K562 (cell line): ENCODE results near the gene GIGYF2. TPM values are rescaled to one million over a fixed set of nuclear protein-coding genes. Genes with fewer than 3 reads are reported as not detected.
"Not testable (repeated sequence)": the region's sequence is repeated elsewhere in the genome, so short reads cannot be mapped to it uniquely, and the experiment has no call there.

Experiments used
- ATAC-seq: fragments of 200-7000 bp; cut with Tn5 transposase; 3 replicates; pipeline ENCODE4 v1.9.1; 2020; ENCODE audit warnings: moderate library complexity
- BruUV-seq: library from RNA; stranded (reverse); fragments of 400-500 nt; replicated peaks from 2 replicates; lab custom pipeline; 2021; lab: Mats Ljungman, UMichigan
- CTCF ChIA-PET: fragments of 300-600 bp; formaldehyde crosslinking; extraction: SDS; loops from one replicate; lab custom pipeline; 2021; ENCODE audit warnings: low intra/inter-chr PET ratio; lab: Yijun Ruan, JAX
- POLR2A ChIA-PET: fragments of 300-600, 350-650 bp; sonication (Branson Sonifier 250); formaldehyde crosslinking; extraction: SDS; loops from one replicate; lab custom pipeline; 2021; ENCODE audit warnings: antibody characterized with exemption, inconsistent platforms; lab: Yijun Ruan, JAX
- DNase-seq, 4 experiments: peaks; one replicate each; pipeline versions ENCODE4 v3.0.0 to v3.0.0-alpha.2; 2011 to 2018; ENCODE audit warnings: low spot score in 3 of 4, mixed read lengths in 3 of 4; ENCODE audit errors: extremely low read depth in 1 of 4
- FAIRE-seq: peaks from 2 replicates; lab custom pipeline; 2011; peaks lifted over from hg19 to GRCh38; lab: Jason Lieb, UNC
- H2AFZ ChIP-seq: 2 replicates; pipeline ENCODE4 v1.6.0; 2011; ENCODE audit warnings: low read depth, low read length, control low read depth, inconsistent platforms
- H3K27ac ChIP-seq: fragments of 200-600 bp; 3 replicates; pipeline ENCODE4 v1.8.0; 2011; ENCODE audit warnings: low read depth, mild to moderate bottlenecking, control low read depth, inconsistent platforms, low read length, moderate library complexity, mixed read lengths; ENCODE audit errors: extremely low read depth
- H3K27me3 ChIP-seq, 2 experiments: fragments of 300-600 bp in 1 of 2; 2 replicates in 1 of 2; 3 replicates in 1 of 2; pipeline versions ENCODE4 v1.6.0 to v1.8.0; 2011; ENCODE audit warnings: inconsistent platforms in 2 of 2, low read length in 2 of 2, mild to moderate bottlenecking in 1 of 2, mixed read lengths in 1 of 2, moderate library complexity in 1 of 2; ENCODE audit not compliant: control insufficient read depth in 2 of 2, insufficient read depth in 2 of 2
- H3K36me3 ChIP-seq: fragments of 300-600 bp; 3 replicates; pipeline ENCODE4 v1.8.0; 2011; ENCODE audit warnings: mild to moderate bottlenecking, low read length, inconsistent platforms; ENCODE audit not compliant: control insufficient read depth, insufficient read depth
- H3K4me1 ChIP-seq, 2 experiments: fragments of 200-600 bp in 1 of 2; replicated peaks in 1 of 2; 2 replicates in 1 of 2; 3 replicates in 1 of 2; pipeline versions ENCODE4 v1.5.1 to v1.8.0; 2011; ENCODE audit warnings: inconsistent platforms in 2 of 2, low read length in 2 of 2, mild to moderate bottlenecking in 1 of 2, mixed read lengths in 1 of 2, moderate library complexity in 1 of 2; ENCODE audit not compliant: control insufficient read depth in 2 of 2, insufficient read depth in 2 of 2
- H3K4me2 ChIP-seq: 2 replicates; pipeline ENCODE4 v1.6.1; 2011; ENCODE audit warnings: low read length, control low read depth, inconsistent platforms, mixed read lengths; ENCODE audit not compliant: insufficient read depth
- H3K4me3 ChIP-seq: fragments of 200-600 bp; sonication (generic), shearing (Covaris generic); 2 replicates; pipeline ENCODE4 v1.5.1; 2016; ENCODE audit warnings: control low read depth, inconsistent platforms
- H3K79me2 ChIP-seq: fragments of 200-600 bp; 3 replicates; pipeline ENCODE4 v1.8.0; 2011; ENCODE audit warnings: low read length, inconsistent platforms; ENCODE audit not compliant: control insufficient read depth, insufficient read depth
- H3K9ac ChIP-seq, 2 experiments: 2 replicates each; pipeline versions ENCODE4 v1.6.0 to v1.6.1; 2011; ENCODE audit warnings: low read depth in 2 of 2, low read length in 2 of 2, control low read depth in 1 of 2, inconsistent platforms in 1 of 2, mild to moderate bottlenecking in 1 of 2, mixed read lengths in 1 of 2; ENCODE audit not compliant: insufficient read depth in 1 of 2
- H3K9me1 ChIP-seq: one replicate; pipeline ENCODE4 v1.6.0; 2011; ENCODE audit warnings: inconsistent platforms, mild to moderate bottlenecking, low read length, moderate library complexity; ENCODE audit not compliant: control insufficient read depth, insufficient read depth
- H3K9me3 ChIP-seq: replicated peaks from 2 replicates; pipeline ENCODE4 v1.5.1; 2011; ENCODE audit warnings: low read depth, low read length, inconsistent platforms; ENCODE audit not compliant: control insufficient read depth, insufficient read depth
- H4K20me1 ChIP-seq: replicated peaks from 2 replicates; pipeline ENCODE4 v1.6.1; 2011; ENCODE audit warnings: low read length, inconsistent platforms, mixed read lengths; ENCODE audit not compliant: control insufficient read depth, insufficient read depth
- MAFF ChIP-seq: IDR thresholded peaks from 2 replicates; pipeline ENCODE4 v1.6.1; 2012; ENCODE audit warnings: low read length, improper control_type of control experiment
- ZBTB12 ChIP-seq: fragments of 250-450 bp; sonication (Bioruptor Pico); IDR thresholded peaks from 2 replicates; pipeline ENCODE4 v1.4.0; 2020
- WGBS: fragments of 100-300 bp; shearing (Covaris generic); methylation state at CpG from one replicate; pipeline ENCODE4 v1.1.6; 2016; ENCODE audit warnings: low coverage, mixed read lengths; ENCODE audit not compliant: insufficient coverage; ENCODE audit errors: missing lambda C conversion rate; 5-methylcytosine and 5-hydroxymethylcytosine counted together
- in situ Hi-C: fragments of 300-500 bp; cut with MboI; formaldehyde crosslinking; loops from 4 replicates; pipeline ENCODE4 v1.15.0; 2018; ENCODE audit warnings: inconsistent platforms, mixed read lengths
- intact Hi-C: fragments of 100-400 bp; cut with micrococcal nuclease; formaldehyde crosslinking; loops from 2 replicates; pipeline ENCODE4 v1.14.2; 2022
- polyA plus RNA-seq, 8 experiments: library from polyadenylated mRNA; depleted of rRNA in 4 of 8; stranded (reverse) in 5 of 8; unstranded in 3 of 8; fragments of >200 nt; fragmentation: Nextera tagmentation in 2 of 8; fragmentation: Illumina TruSeq in 1 of 8; extraction: Ambion mirVana in 2 of 8; extraction: Trizol in 1 of 8; gene quantifications; 2 replicates each; pipeline versions ENCODE4 v1.2.1 to v1.2.3, GENCODE V29; 2011 to 2014; ENCODE audit warnings: inconsistent platforms in 1 of 8, missing spikeins in 1 of 8
- small RNA-seq: library from RNA; depleted of rRNA; stranded (forward); fragments of <200 nt; gene quantifications from one replicate; pipeline ENCODE3, GENCODE V24; 2014
- total RNA-seq, 7 experiments: library from RNA; depleted of rRNA in 6 of 7; stranded (reverse); fragments of >200 nt in 6 of 7; fragmentation: Illumina TruSeq in 2 of 7; extraction: Trizol in 2 of 7; gene quantifications; 2 replicates each; pipeline versions ENCODE4 v1.2.1 to v1.2.3, GENCODE V29; 2011 to 2021; ENCODE audit warnings: low replicate concordance in 1 of 7

Gene GIGYF2
- total and polyA plus RNA-seq, 9 of the 15 experiments (the other 6 are each of a cell fraction or from before 2014, with no cell fraction given) = 12.7 to 52.7 (median 34.9) TPM

- H3K27me3 ChIP-seq, POLR2A ChIA-PET, DNase-seq, CTCF ChIA-PET, ATAC-seq, H3K4me1 ChIP-seq, FAIRE-seq, intact Hi-C loops, H3K9ac ChIP-seq, in situ Hi-C loops, H3K4me3 ChIP-seq, H3K36me3 ChIP-seq, H4K20me1 ChIP-seq, BruUV-seq, H3K4me2 ChIP-seq, H3K79me2 ChIP-seq, H3K9me3 ChIP-seq, H3K9me1 ChIP-seq, H2AFZ ChIP-seq, H3K27ac ChIP-seq: not testable (repeated sequence)
- WGBS = 20% methylated on average over 5 of the region's 9 CpGs
Observed at GRCh38 chr2:232907718-232908085, 210.6 kb downstream of the GIGYF2 start.

- in situ Hi-C loops = no loop called here
- FAIRE-seq (no peak), DNase-seq (no peak), ATAC-seq (no peak)
- ChIA-PET CTCF (no interaction called here), POLR2A (no interaction called here)
- Histone ChIP-seq H3K79me2 (no peaks in the 10 kb centered on the region), H3K9ac (no peak overlapping the region), H3K27me3 (no peaks in the 10 kb centered on the region), H2AFZ (no peak overlapping the region), H3K27ac (no peak overlapping the region), H3K4me3 (no peak overlapping the region), H3K4me1 (no peaks in the 10 kb centered on the region; a peak in 1 of 5 replicates), H3K4me2 (no peak overlapping the region), H4K20me1 (no peaks in the 10 kb centered on the region), H3K9me1 (no peaks in the 10 kb centered on the region), H3K36me3 (no peaks in the 10 kb centered on the region), H3K9me3 (0 out of 2 replicates have a peak, but pooled peaks cover 2% of the 10 kb centered on the region)
- no peak for TF ChIP-seq ZBTB12 (CRISPR knock-in tag)
- 0 out of 2 replicates have a peak, but pooled peaks have one; percentile 2 for TF ChIP-seq MAFF
- no TSS peak for BruUV-seq
- 4% methylated on average over 4 of the region's 6 CpGs for WGBS
- intact Hi-C loops = no loop called here
Observed at GRCh38 chr2:232908695-232909094, 211.6 kb downstream of the GIGYF2 start.

Small RNA genes lying within 50 kb of the gene (small RNA-seq; reads per million reads assigned to genes)
- gene RF00019 (not detected), gene RN7SL359P (0.22 reads per million), gene RNU6-107P (not detected)

Other genes starting within 250 kb of the GIGYF2 start
Only the 7 nearest of the 10 such genes appear.
- gene CHRND, start 171.2 kb upstream of the GIGYF2 start, total RNA-seq (2014; rRNA removed) = not detected in 2 replicates
- gene CHRND, start 171.2 kb upstream of the GIGYF2 start, total RNA-seq (2014; rRNA removed; fragmentation: Illumina TruSeq; extraction: Trizol) = not detected in 2 replicates
- not detected in 2 replicates for gene CHRND, start 171.2 kb upstream of the GIGYF2 start, total RNA-seq (2015; rRNA removed; fragmentation: Illumina TruSeq; extraction: Trizol)
- gene CHRND, start 171.2 kb upstream of the GIGYF2 start, total RNA-seq (2021) = not detected in 2 replicates
- gene CHRND, start 171.2 kb upstream of the GIGYF2 start, polyA plus RNA-seq (2011; rRNA removed) = not detected in 2 replicates
- gene CHRND, start 171.2 kb upstream of the GIGYF2 start, polyA plus RNA-seq (2014; fragmentation: Illumina TruSeq; extraction: Trizol) = not detected in 2 replicates
- gene CHRND, start 171.2 kb upstream of the GIGYF2 start, polyA plus RNA-seq (2014; fragmentation: Nextera tagmentation; extraction: Ambion mirVana) = not detected
- not detected in 2 replicates for gene CHRND, start 171.2 kb upstream of the GIGYF2 start, polyA plus RNA-seq (2014; rRNA removed)
- gene CHRNG, start 157.6 kb upstream of the GIGYF2 start, total RNA-seq (2014; rRNA removed) = not detected in 2 replicates
- gene CHRNG, start 157.6 kb upstream of the GIGYF2 start, total RNA-seq (2014; rRNA removed; fragmentation: Illumina TruSeq; extraction: Trizol) = not detected in 2 replicates
- gene CHRNG, start 157.6 kb upstream of the GIGYF2 start, total RNA-seq (2015; rRNA removed; fragmentation: Illumina TruSeq; extraction: Trizol) = not detected in 2 replicates
- gene CHRNG, start 157.6 kb upstream of the GIGYF2 start, total RNA-seq (2021) = not detected in 2 replicates
- gene CHRNG, start 157.6 kb upstream of the GIGYF2 start, polyA plus RNA-seq (2011; rRNA removed) = not detected in 2 replicates
- gene CHRNG, start 157.6 kb upstream of the GIGYF2 start, polyA plus RNA-seq (2014; fragmentation: Illumina TruSeq; extraction: Trizol) = not detected in 2 replicates
- not detected for gene CHRNG, start 157.6 kb upstream of the GIGYF2 start, polyA plus RNA-seq (2014; fragmentation: Nextera tagmentation; extraction: Ambion mirVana)
- not detected in 2 replicates for gene CHRNG, start 157.6 kb upstream of the GIGYF2 start, polyA plus RNA-seq (2014; rRNA removed)
- 5.4 and 6.4 TPM in 2 replicates for gene TIGD1, start 146.8 kb upstream of the GIGYF2 start, total RNA-seq (2014; rRNA removed)
- 7.7 and 8.9 TPM in 2 replicates for gene TIGD1, start 146.8 kb upstream of the GIGYF2 start, total RNA-seq (2014; rRNA removed; fragmentation: Illumina TruSeq; extraction: Trizol)
- gene TIGD1, start 146.8 kb upstream of the GIGYF2 start, total RNA-seq (2015; rRNA removed; fragmentation: Illumina TruSeq; extraction: Trizol) = 6.3 and 6.4 TPM in 2 replicates
- 7.0 and 7.1 TPM in 2 replicates for gene TIGD1, start 146.8 kb upstream of the GIGYF2 start, total RNA-seq (2021)
- 9.8 TPM in 2 replicates for gene TIGD1, start 146.8 kb upstream of the GIGYF2 start, polyA plus RNA-seq (2011; rRNA removed)
- 6.6 and 7.0 TPM in 2 replicates for gene TIGD1, start 146.8 kb upstream of the GIGYF2 start, polyA plus RNA-seq (2014; fragmentation: Illumina TruSeq; extraction: Trizol)
- gene TIGD1, start 146.8 kb upstream of the GIGYF2 start, polyA plus RNA-seq (2014; fragmentation: Nextera tagmentation; extraction: Ambion mirVana) = 1 to 10 TPM; 2.0 to 5.4 TPM
- gene TIGD1, start 146.8 kb upstream of the GIGYF2 start, polyA plus RNA-seq (2014; rRNA removed) = 9.0 and 10.1 TPM in 2 replicates
- 63.5 and 82.7 TPM in 2 replicates for gene EIF4E2, start 146.6 kb upstream of the GIGYF2 start, total RNA-seq (2014; rRNA removed)
- 81.0 and 96.4 TPM in 2 replicates for gene EIF4E2, start 146.6 kb upstream of the GIGYF2 start, total RNA-seq (2014; rRNA removed; fragmentation: Illumina TruSeq; extraction: Trizol)
- gene EIF4E2, start 146.6 kb upstream of the GIGYF2 start, total RNA-seq (2015; rRNA removed; fragmentation: Illumina TruSeq; extraction: Trizol) = 89.7 and 104 TPM in 2 replicates
- 51.3 and 53.9 TPM in 2 replicates for gene EIF4E2, start 146.6 kb upstream of the GIGYF2 start, total RNA-seq (2021)
- gene EIF4E2, start 146.6 kb upstream of the GIGYF2 start, polyA plus RNA-seq (2011; rRNA removed) = 17.8 and 33.9 TPM in 2 replicates
- gene EIF4E2, start 146.6 kb upstream of the GIGYF2 start, polyA plus RNA-seq (2014; fragmentation: Illumina TruSeq; extraction: Trizol) = 85.4 and 89.1 TPM in 2 replicates
- 100 to 1,000 TPM in 1 of 2 experiments, 10 to 100 TPM in 1; 77.5 to 169 TPM for gene EIF4E2, start 146.6 kb upstream of the GIGYF2 start, polyA plus RNA-seq (2014; fragmentation: Nextera tagmentation; extraction: Ambion mirVana)
- gene EIF4E2, start 146.6 kb upstream of the GIGYF2 start, polyA plus RNA-seq (2014; rRNA removed) = 49.3 and 54.4 TPM in 2 replicates
- 1.7 and 2.4 TPM in 2 replicates for gene EFHD1, start 63.7 kb upstream of the GIGYF2 start, total RNA-seq (2014; rRNA removed)
- gene EFHD1, start 63.7 kb upstream of the GIGYF2 start, total RNA-seq (2014; rRNA removed; fragmentation: Illumina TruSeq; extraction: Trizol) = 1.7 and 2.0 TPM in 2 replicates
- gene EFHD1, start 63.7 kb upstream of the GIGYF2 start, total RNA-seq (2015; rRNA removed; fragmentation: Illumina TruSeq; extraction: Trizol) = 1.5 and 1.6 TPM in 2 replicates
- gene EFHD1, start 63.7 kb upstream of the GIGYF2 start, total RNA-seq (2021) = 5.1 and 5.2 TPM in 2 replicates
- 1.2 TPM in 2 replicates for gene EFHD1, start 63.7 kb upstream of the GIGYF2 start, polyA plus RNA-seq (2011; rRNA removed)
- 5.9 and 9.1 TPM in 2 replicates for gene EFHD1, start 63.7 kb upstream of the GIGYF2 start, polyA plus RNA-seq (2014; fragmentation: Illumina TruSeq; extraction: Trizol)
- 1 to 10 TPM in 1 of 2 experiments, under 1 TPM in 1; 0.66 to 1.2 TPM for gene EFHD1, start 63.7 kb upstream of the GIGYF2 start, polyA plus RNA-seq (2014; fragmentation: Nextera tagmentation; extraction: Ambion mirVana)
- gene EFHD1, start 63.7 kb upstream of the GIGYF2 start, polyA plus RNA-seq (2014; rRNA removed) = 2.8 and 3.1 TPM in 2 replicates
- not detected in 2 replicates for gene KCNJ13, start 79.2 kb downstream of the GIGYF2 start, total RNA-seq (2014; rRNA removed)
- not detected in 2 replicates for gene KCNJ13, start 79.2 kb downstream of the GIGYF2 start, total RNA-seq (2014; rRNA removed; fragmentation: Illumina TruSeq; extraction: Trizol)
- not detected in 2 replicates for gene KCNJ13, start 79.2 kb downstream of the GIGYF2 start, total RNA-seq (2015; rRNA removed; fragmentation: Illumina TruSeq; extraction: Trizol)
- not detected in 2 replicates for gene KCNJ13, start 79.2 kb downstream of the GIGYF2 start, total RNA-seq (2021)
- not detected in 2 replicates for gene KCNJ13, start 79.2 kb downstream of the GIGYF2 start, polyA plus RNA-seq (2011; rRNA removed)
- gene KCNJ13, start 79.2 kb downstream of the GIGYF2 start, polyA plus RNA-seq (2014; fragmentation: Illumina TruSeq; extraction: Trizol) = not detected in 2 replicates
- under 1 TPM in 1 of 2 experiments, not detected in 1; 0.45 TPM for gene KCNJ13, start 79.2 kb downstream of the GIGYF2 start, polyA plus RNA-seq (2014; fragmentation: Nextera tagmentation; extraction: Ambion mirVana)
- gene KCNJ13, start 79.2 kb downstream of the GIGYF2 start, polyA plus RNA-seq (2014; rRNA removed) = not detected in 2 replicates
- gene SNORC, start 172.9 kb downstream of the GIGYF2 start, total RNA-seq (2014; rRNA removed) = 0.23 and 2.0 TPM in 2 replicates
- gene SNORC, start 172.9 kb downstream of the GIGYF2 start, total RNA-seq (2014; rRNA removed; fragmentation: Illumina TruSeq; extraction: Trizol) = 0.16 and 0.36 TPM in 2 replicates
- 0.41 and 0.72 TPM in 2 replicates for gene SNORC, start 172.9 kb downstream of the GIGYF2 start, total RNA-seq (2015; rRNA removed; fragmentation: Illumina TruSeq; extraction: Trizol)
- gene SNORC, start 172.9 kb downstream of the GIGYF2 start, total RNA-seq (2021) = 0.80 and 1.7 TPM in 2 replicates
- 0.14 and 0.32 TPM in 2 replicates for gene SNORC, start 172.9 kb downstream of the GIGYF2 start, polyA plus RNA-seq (2011; rRNA removed)
- gene SNORC, start 172.9 kb downstream of the GIGYF2 start, polyA plus RNA-seq (2014; fragmentation: Illumina TruSeq; extraction: Trizol) = 0.25 and 1.1 TPM in 2 replicates
- gene SNORC, start 172.9 kb downstream of the GIGYF2 start, polyA plus RNA-seq (2014; fragmentation: Nextera tagmentation; extraction: Ambion mirVana) = not detected
- gene SNORC, start 172.9 kb downstream of the GIGYF2 start, polyA plus RNA-seq (2014; rRNA removed) = 0.42 and 2.5 TPM in 2 replicates